H1 (cell line): ENCODE data around the gene CYB5R3.

ENCODE experiments used
- FOSL1 ChIP-seq: IDR thresholded peaks from 2 replicates; pipeline ENCODE4 v1.6.1; 2011; ENCODE audit warnings: mild to moderate bottlenecking, low read depth, low read length, moderate library complexity; ENCODE audit not compliant: insufficient read depth
- KDM5A ChIP-seq: fragments of 200-600 bp; IDR thresholded peaks from 2 replicates; pipeline ENCODE4 v1.7.1; 2012; ENCODE audit warnings: mild to moderate bottlenecking, low read length, inconsistent platforms, mixed read lengths
- POLR2A ChIP-seq, 2 experiments: IDR thresholded peaks; 1 replicate in 1 of 2; 2 replicates in 1 of 2; pipeline ENCODE4 v1.6.1; 2011; ENCODE audit warnings: low read depth in 2 of 2, low read length in 2 of 2, mild to moderate bottlenecking in 2 of 2; ENCODE audit errors: control extremely low read depth in 1 of 2
- POLR2AphosphoS5 ChIP-seq: IDR thresholded peaks from 2 replicates; pipeline ENCODE4 v1.6.1; 2011; ENCODE audit warnings: low read depth, low read length
- RXRA ChIP-seq: IDR thresholded peaks from 2 replicates; pipeline ENCODE4 v1.6.1; 2011; ENCODE audit warnings: low read depth, mild to moderate bottlenecking, low read length, moderate library complexity; ENCODE audit not compliant: insufficient read depth
- TEAD4 ChIP-seq: IDR thresholded peaks from 2 replicates; pipeline ENCODE4 v1.6.1; 2012; ENCODE audit warnings: low read depth, low read length, inconsistent platforms, mixed read lengths
- YY1 ChIP-seq: IDR thresholded peaks from 2 replicates; pipeline ENCODE4 v1.6.1; 2011; ENCODE audit warnings: low read depth, mild to moderate bottlenecking, low read length
- ZNF274 ChIP-seq: IDR thresholded peaks from 2 replicates; pipeline ENCODE4 v1.7.0; 2012; ENCODE audit warnings: low read length, borderline replicate concordance; ENCODE audit errors: extremely low read depth
- TF ChIP-seq, protein P1 (sequence below), 3 experiments: IDR thresholded peaks; 1 replicate in 2 of 3; 2 replicates in 1 of 3; pipeline versions ENCODE4 v1.5.1 to v1.6.1; 2011; ENCODE audit warnings: low read length in 3 of 3, mild to moderate bottlenecking in 3 of 3, inconsistent platforms in 2 of 3, low read depth in 1 of 3, moderate library complexity in 1 of 3; ENCODE audit not compliant: insufficient read depth in 1 of 3; ENCODE audit errors: control extremely low read depth in 1 of 3
- TF ChIP-seq, protein P2 (sequence below): IDR thresholded peaks from 2 replicates; pipeline ENCODE4 v1.6.1; 2011; ENCODE audit warnings: low read depth, mild to moderate bottlenecking, low read length; ENCODE audit not compliant: insufficient read depth

DNA sequence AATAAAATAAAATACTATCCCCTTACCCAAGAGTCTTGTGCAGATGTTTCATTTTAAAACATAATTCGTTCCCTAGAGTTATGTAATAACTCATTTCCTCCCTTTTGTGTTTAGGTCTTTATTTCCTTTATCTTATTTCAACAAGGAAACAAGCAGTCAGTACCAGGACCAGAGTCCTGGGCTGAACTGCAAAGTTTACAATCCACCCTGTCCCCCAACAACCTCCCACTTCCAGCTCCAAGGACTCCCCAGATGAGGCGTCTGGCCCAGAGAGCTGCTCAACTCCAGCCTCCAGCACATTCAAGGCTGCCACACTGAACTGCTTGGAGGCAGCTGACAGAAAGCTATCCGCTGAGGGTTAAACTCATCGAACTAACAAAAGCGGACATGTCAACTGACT lies 39.0 kb downstream of the CYB5R3 start:
- TF ChIP-seq TEAD4 (no peak), POLR2A (IDR thresholded peaks at IDR 0.05; ENCODE audit: control extremely low read depth in 1 of 2, low read depth in 2 of 2, low read length in 2 of 2) (no peak), POLR2AphosphoS5 (no peak), FOSL1 (no peak), ZNF274 (no peak), YY1 (no peak), KDM5A (no peak), RXRA (no peak)
- TF ChIP-seq, protein P1, sequence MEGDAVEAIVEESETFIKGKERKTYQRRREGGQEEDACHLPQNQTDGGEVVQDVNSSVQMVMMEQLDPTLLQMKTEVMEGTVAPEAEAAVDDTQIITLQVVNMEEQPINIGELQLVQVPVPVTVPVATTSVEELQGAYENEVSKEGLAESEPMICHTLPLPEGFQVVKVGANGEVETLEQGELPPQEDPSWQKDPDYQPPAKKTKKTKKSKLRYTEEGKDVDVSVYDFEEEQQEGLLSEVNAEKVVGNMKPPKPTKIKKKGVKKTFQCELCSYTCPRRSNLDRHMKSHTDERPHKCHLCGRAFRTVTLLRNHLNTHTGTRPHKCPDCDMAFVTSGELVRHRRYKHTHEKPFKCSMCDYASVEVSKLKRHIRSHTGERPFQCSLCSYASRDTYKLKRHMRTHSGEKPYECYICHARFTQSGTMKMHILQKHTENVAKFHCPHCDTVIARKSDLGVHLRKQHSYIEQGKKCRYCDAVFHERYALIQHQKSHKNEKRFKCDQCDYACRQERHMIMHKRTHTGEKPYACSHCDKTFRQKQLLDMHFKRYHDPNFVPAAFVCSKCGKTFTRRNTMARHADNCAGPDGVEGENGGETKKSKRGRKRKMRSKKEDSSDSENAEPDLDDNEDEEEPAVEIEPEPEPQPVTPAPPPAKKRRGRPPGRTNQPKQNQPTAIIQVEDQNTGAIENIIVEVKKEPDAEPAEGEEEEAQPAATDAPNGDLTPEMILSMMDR (IDR thresholded peaks at IDR 0.05; ENCODE audit: control extremely low read depth in 1 of 3, insufficient read depth in 1 of 3, low read depth in 1 of 3, low read length in 3 of 3) = no peak
- TF ChIP-seq, protein P2, sequence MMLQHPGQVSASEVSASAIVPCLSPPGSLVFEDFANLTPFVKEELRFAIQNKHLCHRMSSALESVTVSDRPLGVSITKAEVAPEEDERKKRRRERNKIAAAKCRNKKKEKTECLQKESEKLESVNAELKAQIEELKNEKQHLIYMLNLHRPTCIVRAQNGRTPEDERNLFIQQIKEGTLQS = no peak
